NCI-H748 (cell line): ENCODE measurements around the gene CYBC1.

Source experiments
- DNase-seq: peaks from one replicate; lab custom pipeline; 2025; ENCODE audit not compliant: unreplicated experiment; lab: John Stamatoyannopoulos, UW

CYBC1 gene

GRCh38 chr17:82449131-82449882 is 1.2 kb downstream of the CYBC1 start:
- peak; percentile 45 for DNase-seq

GRCh38 chr17:82447876-82448275 is 2.7 kb downstream of the CYBC1 start:
- no peak for DNase-seq

- no peak for DNase-seq
Observed at GRCh38 chr17:82446649-82447048, 3.9 kb downstream of the CYBC1 start.

GRCh38 chr17:82446124-82446523 is 4.4 kb downstream of the CYBC1 start:
- DNase-seq, result no peak

GRCh38 chr17:82445542-82445941 is 5.0 kb downstream of the CYBC1 start:
- no peak for DNase-seq

- DNase-seq, result no peak
Observed at GRCh38 chr17:82444941-82445521, 5.5 kb downstream of the CYBC1 start.

- DNase-seq, result no peak
Observed at GRCh38 chr17:82444284-82444893, 6.2 kb downstream of the CYBC1 start.

GRCh38 chr17:82443465-82444283 is 6.9 kb downstream of the CYBC1 start:
- no peak for DNase-seq

GRCh38 chr17:82442643-82443464 is 7.7 kb downstream of the CYBC1 start:
- DNase-seq, result no peak

- DNase-seq, result no peak
Observed at GRCh38 chr17:82441691-82442487, 8.7 kb downstream of the CYBC1 start.

GRCh38 chr17:82440991-82441627 is 9.4 kb downstream of the CYBC1 start:
- peak; percentile 54 for DNase-seq

- DNase-seq, result no peak
Observed at GRCh38 chr17:82440469-82440981, 10.0 kb downstream of the CYBC1 start.

- no peak for DNase-seq
Observed at GRCh38 chr17:82439829-82440365, 10.7 kb downstream of the CYBC1 start.

- DNase-seq, result no peak
Observed at GRCh38 chr17:82439194-82439828, 11.2 kb downstream of the CYBC1 start.

- DNase-seq, result no peak
Observed at GRCh38 chr17:82438401-82439193, 12.0 kb downstream of the CYBC1 start.

GRCh38 chr17:82437325-82437668 is 13.3 kb downstream of the CYBC1 start:
- DNase-seq, result no peak

- no peak for DNase-seq
Observed at GRCh38 chr17:82436601-82437324, 13.8 kb downstream of the CYBC1 start.
